ENCODE measurements around the gene BASP1. TPM values are rescaled to one million over a fixed set of nuclear protein-coding genes. Genes with fewer than 3 reads are reported as not detected.

BASP1 gene
- total and polyA plus RNA-seq, 11 donors = 0.66 to 13.6 (median 2.8) TPM

DNA sequence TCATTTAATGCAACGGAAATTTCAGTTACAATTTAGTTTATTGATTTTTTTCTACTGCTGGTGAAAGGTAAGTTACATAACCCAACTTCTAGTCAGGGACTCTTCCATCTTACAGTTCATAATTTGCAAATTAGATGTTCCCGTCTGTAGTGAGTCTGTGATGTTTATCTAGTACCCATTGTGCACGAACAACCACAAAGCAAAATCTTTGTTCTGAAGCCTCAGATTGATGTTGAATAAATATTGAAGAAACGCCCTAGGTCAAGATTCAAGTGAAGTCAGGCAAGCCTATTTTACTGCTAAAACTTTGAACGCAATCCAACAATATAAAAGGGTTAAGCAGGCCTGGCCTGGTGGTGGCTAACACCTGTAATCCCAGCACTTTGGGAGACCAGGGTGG, 43.1 kb downstream of the BASP1 start:
- whole genome bisulfite sequencing, 4 donors = 89 to 93% (median 91%) methylated on average over 5 of the region's 5 CpGs
- no peak for DNase-seq
- no peaks in the 10 kb centered on the region for H3K27me3 ChIP-seq

DNA sequence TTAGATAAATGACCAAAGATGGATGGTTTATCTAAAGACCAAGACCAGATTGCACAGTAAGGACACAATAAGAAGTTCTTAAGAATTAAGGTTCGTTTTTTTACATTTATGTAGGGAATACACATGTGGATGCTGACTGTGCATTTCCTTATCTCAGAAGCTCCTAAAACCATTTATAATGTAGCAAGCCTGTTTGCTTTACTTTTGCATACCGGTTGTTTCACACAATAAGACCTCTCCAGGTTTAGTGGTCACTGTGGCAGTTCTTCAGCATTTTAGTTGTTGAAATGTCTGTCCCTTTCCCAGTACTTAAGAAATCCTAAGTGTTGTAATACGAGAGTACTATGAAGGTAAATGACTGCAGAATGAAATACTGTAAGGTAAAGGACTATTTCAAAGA, 43.6 kb downstream of the BASP1 start:
- Histone ChIP-seq H3K27ac (no peak overlapping the region), H3K27me3 (no peaks in the 10 kb centered on the region), H3K9me3 (peaks cover 0 to 5% (median 0%) of the 10 kb centered on the region in 12 donors), H3K4me3 (no peak overlapping the region), H3K4me1 (no peaks in the 10 kb centered on the region), H3K36me3 (no peaks in the 10 kb centered on the region)
- DNase-seq (no peak), ATAC-seq (no peak)
- intact Hi-C loops (cut with DNase I) = no loop called here
- TF ChIP-seq POLR2A (IDR thresholded peaks at IDR 0.05) = no peak
- TF ChIP-seq, protein P1, sequence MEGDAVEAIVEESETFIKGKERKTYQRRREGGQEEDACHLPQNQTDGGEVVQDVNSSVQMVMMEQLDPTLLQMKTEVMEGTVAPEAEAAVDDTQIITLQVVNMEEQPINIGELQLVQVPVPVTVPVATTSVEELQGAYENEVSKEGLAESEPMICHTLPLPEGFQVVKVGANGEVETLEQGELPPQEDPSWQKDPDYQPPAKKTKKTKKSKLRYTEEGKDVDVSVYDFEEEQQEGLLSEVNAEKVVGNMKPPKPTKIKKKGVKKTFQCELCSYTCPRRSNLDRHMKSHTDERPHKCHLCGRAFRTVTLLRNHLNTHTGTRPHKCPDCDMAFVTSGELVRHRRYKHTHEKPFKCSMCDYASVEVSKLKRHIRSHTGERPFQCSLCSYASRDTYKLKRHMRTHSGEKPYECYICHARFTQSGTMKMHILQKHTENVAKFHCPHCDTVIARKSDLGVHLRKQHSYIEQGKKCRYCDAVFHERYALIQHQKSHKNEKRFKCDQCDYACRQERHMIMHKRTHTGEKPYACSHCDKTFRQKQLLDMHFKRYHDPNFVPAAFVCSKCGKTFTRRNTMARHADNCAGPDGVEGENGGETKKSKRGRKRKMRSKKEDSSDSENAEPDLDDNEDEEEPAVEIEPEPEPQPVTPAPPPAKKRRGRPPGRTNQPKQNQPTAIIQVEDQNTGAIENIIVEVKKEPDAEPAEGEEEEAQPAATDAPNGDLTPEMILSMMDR (IDR thresholded peaks at IDR 0.05) = no peak
- whole genome bisulfite sequencing, 4 donors = 61 to 71% (median 63%) methylated on average over 3 of the region's 3 CpGs

More for the DNA sequence above, 43.1 kb downstream of the BASP1 start:
- Histone ChIP-seq H3K9me3 (peaks cover 0 to 5% (median 0%) of the 10 kb centered on the region in 12 donors), H3K27ac (no peak overlapping the region), H3K4me1 (peaks cover 0 to under 1% (median 0%) of the 10 kb centered on the region in 12 donors), H3K36me3 (no peaks in the 10 kb centered on the region), H3K4me3 (no peak overlapping the region)
- intact Hi-C loops (cut with DNase I) = no loop called here
- TF ChIP-seq, protein P1 (IDR thresholded peaks at IDR 0.05) = no peak
- no peak for TF ChIP-seq POLR2A (IDR thresholded peaks at IDR 0.05)
- ATAC-seq = no peak

DNA sequence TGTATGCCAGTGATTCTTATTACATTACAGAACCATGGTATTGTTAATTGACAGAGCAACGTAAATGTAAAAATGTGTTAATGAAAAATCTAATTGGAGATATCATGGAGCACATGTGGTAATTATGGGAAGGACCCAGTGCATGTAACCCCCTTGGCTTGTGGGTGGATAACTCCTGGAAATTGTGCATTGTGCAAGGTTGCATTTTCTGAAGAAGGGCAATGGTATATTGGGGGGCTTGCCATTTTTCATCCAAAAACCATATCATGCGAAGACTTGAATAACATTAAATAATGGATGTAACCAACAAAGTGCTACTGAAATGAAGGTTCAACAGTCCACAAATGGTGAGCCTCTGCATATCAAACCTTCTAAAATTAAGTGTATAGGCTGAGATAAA, 47.6 kb downstream of the BASP1 start:
- intact Hi-C loops (cut with DNase I) = no loop called here
- 90 to 95% (median 93%) methylated on average over 2 of the region's 2 CpGs for WGBS, 4 donors

DNA sequence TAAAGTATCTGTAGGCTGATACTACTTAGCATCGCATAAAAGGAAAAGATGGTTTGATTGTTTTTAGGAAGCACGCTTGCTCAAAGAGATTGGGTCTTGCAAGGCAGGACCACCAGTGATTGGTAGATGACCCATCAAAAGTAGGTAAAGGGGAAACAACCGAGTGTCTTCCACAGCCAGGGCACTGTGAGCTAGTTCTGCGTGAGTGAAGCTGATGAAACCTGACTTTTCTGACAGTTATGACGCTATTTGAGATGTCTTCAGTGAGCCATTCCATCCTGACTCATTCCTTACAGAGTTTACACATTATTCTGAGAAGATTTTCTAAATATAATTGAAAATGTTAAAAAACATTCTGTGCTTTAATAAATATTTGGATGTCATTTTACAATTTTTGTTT, 49.7 kb downstream of the BASP1 start:
- ATAC-seq = no peak
- Histone ChIP-seq H3K9me3 (no peaks in the 10 kb centered on the region), H3K36me3 (no peaks in the 10 kb centered on the region), H3K27ac (no peak overlapping the region), H3K4me1 (no peaks in the 10 kb centered on the region), H3K27me3 (no peaks in the 10 kb centered on the region), H3K4me3 (no peak overlapping the region)
- no peak for TF ChIP-seq POLR2A (IDR thresholded peaks at IDR 0.05)
- WGBS, 4 donors = 88 to 95% (median 92%) methylated on average over 5 of the region's 5 CpGs
- DNase-seq = no peak
- intact Hi-C loops (cut with DNase I) = no loop called here

More for the DNA sequence above, 47.6 kb downstream of the BASP1 start:
- Histone ChIP-seq H3K27ac (no peak overlapping the region), H3K27me3 (no peaks in the 10 kb centered on the region), H3K4me3 (no peak overlapping the region), H3K4me1 (no peaks in the 10 kb centered on the region), H3K9me3 (no peaks in the 10 kb centered on the region), H3K36me3 (no peaks in the 10 kb centered on the region)
- no peak for TF ChIP-seq POLR2A (IDR thresholded peaks at IDR 0.05)
- TF ChIP-seq, protein P1 (IDR thresholded peaks at IDR 0.05) = no peak
- DNase-seq (no peak), ATAC-seq (no peak)

DNA sequence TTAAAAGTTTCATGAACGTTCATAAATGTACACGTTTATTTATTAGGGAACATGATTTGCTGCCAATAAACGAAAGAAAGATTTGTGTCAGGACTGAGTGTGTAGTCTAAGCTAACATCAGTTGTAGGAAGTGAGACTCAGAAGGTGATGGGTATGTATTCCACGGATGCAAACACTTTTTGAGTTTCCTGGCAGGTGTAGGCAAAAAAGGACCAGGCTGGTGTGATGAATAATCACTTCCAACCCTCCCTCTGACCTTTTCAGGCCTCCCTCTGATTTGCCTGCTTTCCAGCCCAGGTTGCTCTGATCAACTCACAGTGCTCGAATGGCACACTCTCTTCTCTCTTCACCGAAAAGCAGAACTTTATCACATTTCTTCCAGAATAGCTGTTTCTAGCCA, 51.8 kb downstream of the BASP1 start:
- intact Hi-C loops (cut with DNase I) = no loop called here
- Histone ChIP-seq H3K36me3 (no peaks in the 10 kb centered on the region), H3K27me3 (no peaks in the 10 kb centered on the region), H3K9me3 (no peaks in the 10 kb centered on the region), H3K4me3 (no peak overlapping the region), H3K27ac (no peak overlapping the region), H3K4me1 (no peaks in the 10 kb centered on the region)
- WGBS, 4 donors = 74 to 81% (median 79%) methylated on average over 6 of the region's 6 CpGs
- no peak for DNase-seq
- no peak for ATAC-seq
- no peak for TF ChIP-seq POLR2A (IDR thresholded peaks at IDR 0.05)
- TF ChIP-seq, protein P1 (IDR thresholded peaks at IDR 0.05) = no peak
